OCI-LY1 (cell line): ENCODE data around the gene ARID5B.

Source experiments
- H2AFZ ChIP-seq: fragments of 200-600 bp; sonication (generic), shearing (Covaris generic); 2 replicates; pipeline ENCODE4 v1.6.0; 2014; ENCODE audit warnings: antibody characterized with exemption, mild to moderate bottlenecking, low read length
- H3F3A ChIP-seq: fragments of 200-600 bp; sonication (generic), shearing (Covaris generic); 2 replicates; pipeline ENCODE4 v1.6.0; 2014; ENCODE audit warnings: mild to moderate bottlenecking, antibody characterized with exemption, low read length, moderate library complexity; ENCODE audit not compliant: insufficient read depth
- H3K27ac ChIP-seq: fragments of 200-600 bp; sonication (generic); 2 replicates; pipeline ENCODE4 v1.5.1; 2014; ENCODE audit warnings: low read length, mixed run types, mild to moderate bottlenecking, low read depth; ENCODE audit not compliant: poor library complexity, severe bottlenecking
- H3K27me3 ChIP-seq: fragments of 200-600 bp; sonication (generic); 2 replicates; pipeline ENCODE4 v1.6.0; 2014; ENCODE audit warnings: antibody characterized with exemption, mild to moderate bottlenecking, low read length, moderate library complexity; ENCODE audit not compliant: insufficient read depth
- H3K36me3 ChIP-seq: fragments of 200-600 bp; sonication (generic); 2 replicates; pipeline ENCODE4 v1.6.1; 2014; ENCODE audit warnings: mild to moderate bottlenecking, antibody characterized with exemption, low read length, moderate library complexity, mixed read lengths; ENCODE audit not compliant: insufficient read depth
- H3K4me1 ChIP-seq: fragments of 200-600 bp; sonication (generic); 2 replicates; pipeline ENCODE4 v1.5.1; 2014; ENCODE audit warnings: mild to moderate bottlenecking, low read length, moderate library complexity; ENCODE audit not compliant: insufficient read depth, severe bottlenecking
- H3K4me2 ChIP-seq: fragments of 200-600 bp; sonication (generic), shearing (Covaris generic); 2 replicates; pipeline ENCODE4 v1.6.1; 2014; ENCODE audit warnings: low read length
- H3K4me3 ChIP-seq: fragments of 200-600 bp; sonication (generic); 2 replicates; pipeline ENCODE4 v1.5.1; 2014; ENCODE audit warnings: low read length, low read depth, mild to moderate bottlenecking, mixed read lengths; ENCODE audit not compliant: poor library complexity, severe bottlenecking
- H3K79me2 ChIP-seq: fragments of 200-600 bp; shearing (Covaris generic); 2 replicates; pipeline ENCODE4 v1.6.1; 2016; ENCODE audit warnings: mixed run types, low read length, mixed read lengths; ENCODE audit not compliant: insufficient read depth
- H3K9ac ChIP-seq: fragments of 200-600 bp; sonication (generic), shearing (Covaris generic); 2 replicates; pipeline ENCODE4 v1.6.1; 2014; ENCODE audit warnings: mild to moderate bottlenecking, low read length, mixed read lengths
- H3K9me2 ChIP-seq: fragments of 200-600 bp; sonication (generic), shearing (Covaris generic); 2 replicates; pipeline ENCODE4 v1.6.1; 2014; ENCODE audit warnings: low read depth, mild to moderate bottlenecking, low read length, mixed read lengths
- H3K9me3 ChIP-seq: fragments of 200-600 bp; shearing (Covaris generic); 2 replicates; pipeline ENCODE4 v1.6.1; 2014; ENCODE audit warnings: low read length, mixed read lengths
- H4K20me1 ChIP-seq: fragments of 200-600 bp; sonication (generic), shearing (Covaris generic); 2 replicates; pipeline ENCODE4 v1.6.0; 2016; ENCODE audit warnings: mild to moderate bottlenecking, low read length; ENCODE audit not compliant: insufficient read depth
- EZH2 ChIP-seq: fragments of 200-600 bp; sonication (generic), shearing (Covaris generic); IDR thresholded peaks from 2 replicates; pipeline ENCODE4 v1.8.0; 2017; ENCODE audit warnings: borderline replicate concordance, mixed run types, mild to moderate bottlenecking, antibody characterized with exemption, low read length, moderate library complexity, mixed read lengths
- TF ChIP-seq, protein P1 (sequence below): fragments of 200-600 bp; sonication (generic), shearing (Covaris generic); IDR thresholded peaks from 2 replicates; pipeline ENCODE4 v1.5.1; 2017; ENCODE audit warnings: mild to moderate bottlenecking, antibody characterized with exemption, low read length, moderate library complexity, mixed read lengths

Gene ARID5B

DNA sequence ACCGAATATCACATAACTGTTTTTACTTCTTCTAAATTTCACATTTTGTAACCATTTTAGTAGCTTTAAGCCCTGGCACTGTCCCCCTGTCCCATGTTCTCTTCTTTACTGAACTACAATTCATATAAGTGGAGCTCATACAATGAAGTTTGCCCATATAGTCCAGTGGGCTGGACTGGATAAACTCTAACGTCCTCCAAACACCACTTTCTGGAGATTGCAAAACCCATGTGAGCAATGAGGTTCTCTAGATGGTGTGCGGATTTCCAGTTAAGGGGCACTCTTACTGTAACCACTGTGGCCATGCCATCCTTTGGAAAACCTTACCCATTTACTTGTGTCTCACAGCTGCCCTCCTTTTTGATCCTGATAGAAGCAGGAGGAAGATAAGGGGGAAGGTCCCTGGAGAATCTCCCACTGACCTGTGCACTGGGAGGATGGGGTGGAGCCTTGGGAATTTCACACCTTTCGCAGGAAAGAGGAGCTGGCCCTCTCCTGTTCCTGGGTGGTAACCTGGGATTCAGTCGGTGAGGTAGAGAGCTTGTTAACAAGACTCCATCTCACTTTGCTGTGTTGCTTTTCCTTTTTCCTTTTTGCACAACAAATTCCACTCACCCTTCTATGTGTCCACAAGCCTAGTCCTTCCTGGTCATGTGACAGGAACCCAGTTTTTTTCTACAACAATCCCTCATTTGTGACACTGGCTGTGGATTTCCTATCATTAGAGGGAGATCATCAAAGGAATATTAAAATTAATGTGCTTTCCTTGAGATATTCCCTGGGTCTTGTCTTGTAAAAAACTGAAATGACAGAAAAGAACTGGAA, 120.7 kb downstream of the ARID5B start:
- no peak overlapping the region for H3K9ac ChIP-seq
- no peak for TF ChIP-seq EZH2
- TF ChIP-seq, protein P1, sequence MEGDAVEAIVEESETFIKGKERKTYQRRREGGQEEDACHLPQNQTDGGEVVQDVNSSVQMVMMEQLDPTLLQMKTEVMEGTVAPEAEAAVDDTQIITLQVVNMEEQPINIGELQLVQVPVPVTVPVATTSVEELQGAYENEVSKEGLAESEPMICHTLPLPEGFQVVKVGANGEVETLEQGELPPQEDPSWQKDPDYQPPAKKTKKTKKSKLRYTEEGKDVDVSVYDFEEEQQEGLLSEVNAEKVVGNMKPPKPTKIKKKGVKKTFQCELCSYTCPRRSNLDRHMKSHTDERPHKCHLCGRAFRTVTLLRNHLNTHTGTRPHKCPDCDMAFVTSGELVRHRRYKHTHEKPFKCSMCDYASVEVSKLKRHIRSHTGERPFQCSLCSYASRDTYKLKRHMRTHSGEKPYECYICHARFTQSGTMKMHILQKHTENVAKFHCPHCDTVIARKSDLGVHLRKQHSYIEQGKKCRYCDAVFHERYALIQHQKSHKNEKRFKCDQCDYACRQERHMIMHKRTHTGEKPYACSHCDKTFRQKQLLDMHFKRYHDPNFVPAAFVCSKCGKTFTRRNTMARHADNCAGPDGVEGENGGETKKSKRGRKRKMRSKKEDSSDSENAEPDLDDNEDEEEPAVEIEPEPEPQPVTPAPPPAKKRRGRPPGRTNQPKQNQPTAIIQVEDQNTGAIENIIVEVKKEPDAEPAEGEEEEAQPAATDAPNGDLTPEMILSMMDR = no peak
- no peak overlapping the region for H3K4me3 ChIP-seq
- no peak overlapping the region for H2AFZ ChIP-seq
- no peaks in the 10 kb centered on the region for H4K20me1 ChIP-seq
- peaks cover 6% of the 10 kb centered on the region for H3K9me3 ChIP-seq
- peaks cover 69% of the 10 kb centered on the region for H3K4me1 ChIP-seq
- no peaks in the 10 kb centered on the region for H3K27me3 ChIP-seq
- H3K4me2 ChIP-seq = no peak overlapping the region
- peaks cover 4% of the 10 kb centered on the region; the same call in 1 of the 2 replicates for H3K79me2 ChIP-seq
- H3K36me3 ChIP-seq = peaks cover 25% of the 10 kb centered on the region
- no peaks in the 10 kb centered on the region for H3F3A ChIP-seq
- no peaks in the 10 kb centered on the region for H3K9me2 ChIP-seq
- peak overlapping the region; percentile 92 for H3K27ac ChIP-seq

DNA sequence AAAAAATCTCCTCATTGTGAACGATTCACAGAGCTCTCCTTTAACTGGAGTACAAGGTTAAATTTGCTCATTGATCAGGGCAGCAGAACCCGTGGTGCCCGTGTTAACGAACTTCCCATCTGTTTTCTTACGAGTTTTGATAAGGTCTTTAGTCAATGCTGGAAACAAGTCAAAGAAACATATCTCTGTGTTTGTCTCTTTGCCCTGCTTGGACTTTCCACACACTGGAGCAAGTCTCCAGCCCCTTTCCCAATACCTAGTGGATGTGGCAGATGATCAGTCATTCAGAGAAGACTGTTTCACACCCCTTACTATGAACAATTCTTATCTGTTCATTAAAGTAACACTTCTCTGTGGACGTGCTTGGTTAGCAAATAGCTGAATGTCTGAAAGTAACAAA, 121.3 kb downstream of the ARID5B start:
- H3K4me1 ChIP-seq = peaks cover 69% of the 10 kb centered on the region
- H3K27me3 ChIP-seq = no peaks in the 10 kb centered on the region
- H4K20me1 ChIP-seq = no peaks in the 10 kb centered on the region
- H3F3A ChIP-seq = no peaks in the 10 kb centered on the region
- peaks cover 28% of the 10 kb centered on the region for H3K36me3 ChIP-seq
- TF ChIP-seq, protein P1 = no peak
- no peak for TF ChIP-seq EZH2
- H3K4me3 ChIP-seq = no peak overlapping the region
- H3K27ac ChIP-seq = no peak overlapping the region
- H3K9me2 ChIP-seq = no peaks in the 10 kb centered on the region
- peaks cover under 1% of the 10 kb centered on the region; the same call in 1 of the 2 replicates for H3K79me2 ChIP-seq
- no peak overlapping the region for H3K9ac ChIP-seq
- H3K9me3 ChIP-seq = peaks cover 6% of the 10 kb centered on the region
- H2AFZ ChIP-seq = no peak overlapping the region
- H3K4me2 ChIP-seq = no peak overlapping the region

DNA sequence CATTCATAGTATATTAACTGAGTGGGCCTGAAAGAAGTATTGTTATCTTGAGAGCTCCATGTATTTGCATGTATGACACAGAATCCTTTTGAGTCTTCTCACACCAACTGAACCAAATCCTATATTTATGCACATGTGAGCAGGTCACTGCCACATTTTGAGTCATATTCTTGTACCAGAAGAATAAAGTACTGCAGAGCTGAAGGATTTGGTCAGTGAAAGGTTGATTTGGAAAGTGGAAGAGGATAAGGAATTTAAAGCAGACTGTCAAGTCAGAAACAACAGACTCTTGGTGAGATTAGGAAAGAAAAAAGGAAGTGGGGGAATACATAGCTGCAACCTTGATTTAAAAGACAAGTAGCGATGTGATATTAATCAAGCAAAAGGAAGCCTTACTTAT, 121.8 kb downstream of the ARID5B start:
- Histone ChIP-seq H3K4me3 (no peak overlapping the region), H3K79me2 (no peaks in the 10 kb centered on the region; the same call in 1 of the 2 replicates), H3K4me2 (no peak overlapping the region), H3K9me2 (no peaks in the 10 kb centered on the region), H3K9me3 (peaks cover 6% of the 10 kb centered on the region), H4K20me1 (no peaks in the 10 kb centered on the region), H3K4me1 (peaks cover 66% of the 10 kb centered on the region), H3K9ac (no peak overlapping the region), H3F3A (no peaks in the 10 kb centered on the region), H3K27me3 (no peaks in the 10 kb centered on the region), H3K36me3 (peaks cover 28% of the 10 kb centered on the region), H3K27ac (no peak overlapping the region), H2AFZ (no peak overlapping the region)
- no peak for TF ChIP-seq EZH2
- TF ChIP-seq, protein P1 = no peak
